H1 (cell line): ENCODE data around the gene USP37.

ENCODE experiments used
- EZH2 ChIP-seq: fragments of 200-600 bp; sonication (generic); IDR thresholded peaks from 2 replicates; pipeline ENCODE4 v1.7.1; 2012; ENCODE audit warnings: low read depth, mild to moderate bottlenecking, moderate library complexity, low read length, inconsistent platforms; ENCODE audit not compliant: severe bottlenecking
- GABPA ChIP-seq: IDR thresholded peaks from 2 replicates; pipeline ENCODE4 v1.6.1; 2011; ENCODE audit warnings: mild to moderate bottlenecking, low read length, moderate library complexity, borderline replicate concordance; ENCODE audit not compliant: insufficient read depth

DNA sequence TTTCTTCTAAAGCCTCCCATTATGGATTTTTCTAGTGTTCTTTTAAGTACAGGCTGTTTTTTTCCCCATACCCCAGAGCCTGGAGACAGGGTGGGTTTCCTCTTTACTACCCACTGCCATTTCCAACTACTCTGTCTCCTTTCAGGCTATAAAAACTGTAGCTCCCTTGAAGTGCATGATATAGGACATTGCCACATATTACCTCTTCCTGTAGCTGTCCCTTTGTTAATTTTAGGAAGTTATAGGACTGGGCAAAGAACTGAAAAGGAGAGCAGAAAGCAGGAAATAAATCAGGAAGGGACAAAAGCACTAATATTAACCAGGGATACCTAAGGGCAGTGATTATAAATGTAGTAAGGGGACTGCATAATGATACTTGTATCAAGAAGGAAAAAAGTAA lies 95.2 kb downstream of the USP37 start:
- TF ChIP-seq GABPA (no peak), EZH2 (no peak)
